TTC549 (cell line): ENCODE results near the gene CLEC1A.
A peak's percentile ranks its signal among the peaks of the same experiment; 100 is the strongest.

Source experiments
- FAIRE-seq: peaks from 2 replicates; lab custom pipeline; 2012; peaks lifted over from hg19 to GRCh38; lab: Jason Lieb, UNC

The CLEC1A gene

DNA sequence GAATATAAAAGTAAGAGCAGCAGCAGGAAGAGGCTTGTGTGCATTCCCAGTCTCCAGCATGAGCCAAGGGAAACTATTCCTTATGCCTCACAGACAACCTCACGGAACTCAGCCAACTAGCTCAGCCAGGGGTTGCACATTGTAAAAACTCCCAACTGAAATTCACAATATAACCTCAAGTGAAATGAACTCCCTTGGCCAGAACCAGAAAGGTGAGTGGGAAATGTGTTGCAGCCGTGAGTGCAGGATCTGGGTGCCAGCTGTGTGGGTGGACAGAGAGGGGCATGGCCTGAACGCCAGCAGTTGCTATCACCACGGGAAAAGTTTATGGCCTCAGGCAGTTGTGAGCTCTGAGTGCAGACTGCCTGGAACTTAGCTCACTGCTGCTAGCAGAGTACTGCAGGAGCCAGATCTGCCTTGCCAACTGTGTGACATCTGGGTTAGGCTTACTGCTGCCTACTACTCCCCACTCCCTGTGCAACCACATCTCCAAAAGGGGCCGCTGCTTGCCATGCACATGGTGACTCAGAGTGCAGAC is 2.3 kb upstream of the CLEC1A start:
- FAIRE-seq = no peak

DNA sequence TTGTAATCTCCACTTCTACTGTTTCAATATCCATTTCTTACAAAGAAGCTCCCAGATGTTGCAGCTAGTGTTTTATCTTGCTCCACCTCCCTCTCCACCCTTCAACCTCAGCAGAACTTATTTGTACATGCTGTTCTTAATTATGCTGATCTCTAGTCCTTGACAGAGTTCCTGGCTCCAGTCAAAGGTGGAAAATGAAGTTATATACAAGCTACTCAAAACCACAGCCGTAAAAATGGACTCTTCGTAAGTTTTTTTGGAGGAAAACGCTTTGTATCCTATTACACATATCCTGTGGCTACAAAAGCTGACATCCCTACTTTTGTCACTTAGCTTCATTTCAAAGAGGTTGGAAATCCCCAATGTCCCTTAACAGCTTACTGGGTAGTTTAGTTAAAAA is 1.3 kb downstream of the CLEC1A start:
- FAIRE-seq = no peak

DNA sequence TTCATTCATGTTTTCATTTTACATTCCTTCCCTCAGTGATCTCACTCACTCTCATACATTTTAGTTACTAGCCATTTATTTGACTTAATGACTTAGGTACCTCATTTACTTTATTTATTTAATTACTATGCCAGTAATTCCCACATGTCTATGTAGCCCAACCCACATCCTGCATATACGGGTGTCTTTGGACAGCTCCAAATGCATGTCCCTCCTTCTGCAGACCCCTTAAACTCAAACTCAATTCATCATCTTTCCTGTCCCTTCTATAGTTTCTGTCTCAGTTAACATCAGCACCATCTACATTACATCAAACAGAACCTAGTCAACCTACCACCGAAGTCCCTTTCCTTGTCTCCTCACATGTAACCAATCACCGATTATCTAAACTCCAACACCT is 2.8 kb downstream of the CLEC1A start:
- FAIRE-seq = no peak

DNA sequence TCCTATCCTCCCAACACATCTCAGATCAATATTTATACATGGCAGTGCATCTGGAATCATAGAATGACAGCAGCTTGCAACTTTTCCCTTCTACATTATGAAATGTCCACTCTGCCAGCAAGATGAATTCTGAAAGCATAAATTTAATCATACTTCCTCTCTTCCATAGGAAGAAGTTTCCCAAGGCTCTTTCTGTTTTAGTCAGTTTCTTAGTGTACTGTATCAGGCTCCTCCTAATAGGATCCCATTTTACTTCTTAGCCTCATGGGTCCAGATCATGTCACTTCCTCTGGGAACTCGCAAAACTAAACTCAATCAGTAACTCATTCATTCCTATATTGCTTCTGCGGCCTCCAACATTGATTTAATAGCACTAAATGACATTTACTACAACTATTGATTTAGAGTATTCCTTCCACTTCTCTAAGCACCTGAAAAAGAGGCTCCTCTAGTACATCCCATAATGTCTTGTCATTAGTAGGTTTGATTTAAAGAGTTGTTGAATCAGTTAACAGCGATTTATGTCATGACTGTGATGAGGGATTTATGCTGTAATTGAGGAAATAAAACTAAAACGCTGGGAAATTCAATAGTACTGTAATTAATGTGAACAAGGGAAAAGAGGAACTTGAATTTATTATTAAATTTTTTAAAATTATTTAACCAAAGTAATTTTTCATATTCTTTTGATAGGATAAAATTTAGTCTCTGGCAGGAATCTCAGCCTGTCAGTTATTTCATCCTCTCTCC is 4.0 kb downstream of the CLEC1A start:
- FAIRE-seq = no peak

DNA sequence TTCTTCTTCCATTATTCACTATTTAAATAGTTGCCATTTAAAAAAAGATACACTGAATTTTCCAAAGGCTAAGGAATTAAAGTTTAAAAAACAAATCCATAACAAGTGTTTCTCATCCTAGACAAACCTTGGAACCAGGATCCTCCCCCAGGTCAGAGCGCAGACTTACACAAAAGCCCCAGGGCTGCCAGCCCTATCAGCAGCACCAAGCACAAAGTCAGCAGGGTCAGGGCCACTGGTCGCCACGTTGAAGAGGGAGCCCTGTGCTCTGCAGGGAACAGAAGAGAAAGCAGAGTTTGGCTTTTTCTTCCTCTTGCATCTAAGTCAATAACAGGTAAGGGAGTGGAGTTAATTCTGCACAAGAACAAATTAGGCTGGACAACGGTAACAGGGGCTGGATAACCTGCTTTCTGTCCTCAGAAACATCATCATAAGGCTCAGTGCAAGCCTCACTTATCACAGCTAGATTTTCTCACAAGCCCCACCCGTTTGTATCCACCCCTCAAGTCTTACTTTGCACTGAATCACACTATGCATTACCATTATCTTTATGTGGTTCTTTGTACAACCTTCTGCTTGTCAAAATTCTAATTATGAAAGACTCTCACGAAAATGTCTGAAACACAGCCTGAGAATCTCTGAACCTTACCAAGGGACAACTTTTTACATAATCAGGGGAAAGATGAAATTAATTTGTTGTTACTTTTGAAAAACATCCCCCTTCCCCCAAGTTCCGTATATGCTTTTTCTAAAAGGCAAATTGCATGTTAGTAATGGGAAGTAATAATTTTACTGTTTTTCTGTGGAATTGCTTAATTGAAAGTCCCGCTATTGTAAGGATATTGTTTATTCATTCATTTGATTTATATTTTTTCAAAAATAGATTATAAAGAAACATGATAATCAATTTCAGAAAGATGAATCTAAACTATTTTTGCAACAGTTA is 9.6 kb downstream of the CLEC1A start:
- FAIRE-seq = no peak

DNA sequence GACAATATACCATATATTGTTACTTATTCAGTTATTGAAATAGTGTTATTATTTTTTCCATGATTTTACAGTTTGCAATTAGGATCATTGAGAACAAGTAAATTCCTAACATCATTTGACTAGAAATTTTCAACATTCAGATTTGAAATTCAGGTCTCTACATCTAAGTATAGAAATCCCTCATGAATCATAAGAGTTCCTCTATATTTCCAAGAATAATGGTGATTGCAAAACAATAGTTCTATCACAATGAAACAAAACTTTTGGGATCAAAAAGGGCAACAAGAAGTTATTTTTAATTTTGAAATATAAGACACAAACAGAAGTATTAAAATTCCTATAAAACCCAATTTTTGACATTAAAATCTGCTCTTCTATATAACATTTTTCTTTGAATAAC is 10.8 kb downstream of the CLEC1A start:
- no peak for FAIRE-seq

DNA sequence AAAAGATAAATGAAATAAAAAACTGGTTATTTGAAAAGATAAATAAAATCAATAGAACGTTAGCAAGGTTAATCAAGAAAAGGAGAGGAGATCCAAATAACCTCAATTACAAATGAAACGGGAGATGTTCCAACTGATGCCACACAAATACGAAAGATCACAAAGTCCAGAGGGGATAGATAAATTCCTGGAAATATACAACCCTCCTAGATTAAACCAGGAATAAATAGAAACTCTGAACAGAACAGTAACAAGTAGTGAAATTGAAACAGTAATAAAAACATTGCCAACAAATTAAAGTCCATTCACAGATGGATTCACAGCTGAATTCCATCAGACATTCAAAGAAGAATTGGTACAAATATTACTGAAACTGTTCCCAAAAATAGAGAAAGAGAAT is 12.4 kb downstream of the CLEC1A start:
- no peak for FAIRE-seq

DNA sequence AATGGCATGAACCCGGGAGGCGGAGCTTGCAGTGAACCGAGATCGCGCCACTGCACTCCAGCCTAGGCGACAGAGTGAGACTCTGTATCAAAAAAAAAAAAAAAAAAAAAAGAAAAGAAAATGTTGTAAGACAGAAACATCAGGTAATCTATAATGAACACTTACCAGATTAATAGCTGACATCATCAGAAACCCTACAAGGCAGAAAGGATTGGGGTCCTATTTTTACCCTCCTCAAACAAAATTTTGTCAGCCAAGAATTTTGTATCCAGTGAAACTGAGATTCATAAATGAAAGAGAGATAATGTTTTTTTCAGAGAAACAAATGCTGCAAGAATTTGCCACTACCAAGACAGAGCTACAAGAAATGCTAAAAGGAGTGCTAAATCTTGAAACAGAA is 14.1 kb downstream of the CLEC1A start:
- no peak for FAIRE-seq

DNA sequence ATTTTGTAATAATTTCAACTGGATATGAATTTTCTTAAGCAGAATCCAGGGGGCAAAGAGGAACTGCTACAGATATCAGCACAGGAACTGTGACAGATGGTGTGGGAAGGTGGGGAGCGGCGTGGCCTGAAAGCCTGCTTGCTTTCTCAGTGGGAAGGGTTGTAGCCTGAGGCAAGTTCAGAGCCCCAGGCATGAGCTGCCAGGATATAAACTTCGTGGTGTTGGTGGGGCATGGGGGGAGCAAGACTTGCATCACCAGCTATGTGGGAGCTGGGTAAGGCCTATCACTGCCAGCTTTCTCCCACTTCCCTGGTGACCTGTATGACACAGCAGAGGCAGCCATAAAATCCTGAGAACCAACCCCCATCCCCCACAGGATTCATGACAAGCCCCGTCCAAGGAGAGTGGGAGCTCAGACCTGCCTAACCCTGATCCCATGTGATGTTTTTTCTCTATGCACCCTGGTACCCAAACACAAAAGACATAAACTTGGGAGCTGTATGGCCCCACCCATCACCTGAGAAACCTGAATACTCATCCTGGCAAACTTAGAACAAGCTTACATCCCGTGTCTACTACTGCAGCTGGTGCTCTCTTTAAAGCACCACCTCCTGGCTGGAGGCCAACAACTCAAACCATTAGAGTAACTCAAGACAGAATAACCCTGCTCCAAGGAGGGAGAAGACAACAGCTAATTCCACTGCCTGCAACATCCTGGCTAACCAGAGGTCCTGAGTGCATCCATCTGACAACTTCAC is 16.5 kb downstream of the CLEC1A start:
- no peak for FAIRE-seq

DNA sequence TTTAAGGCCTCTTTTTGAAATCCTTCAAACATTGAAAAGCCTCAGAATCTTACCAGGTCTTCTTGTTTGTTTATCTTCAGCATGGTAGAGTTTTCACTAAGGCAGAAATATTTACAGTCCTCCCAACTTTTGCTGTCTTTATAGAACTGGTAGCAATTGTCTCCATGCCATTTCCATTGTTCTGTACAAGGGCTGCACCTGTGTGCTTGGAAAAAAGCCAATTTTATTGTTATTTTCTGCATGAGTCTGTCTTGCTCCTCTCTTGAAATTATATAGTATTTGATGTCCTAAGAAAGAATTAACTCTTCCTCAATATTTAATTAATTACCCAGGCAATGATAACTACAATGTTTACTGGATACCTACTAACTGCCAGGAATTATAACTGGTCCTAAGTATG is 23.3 kb downstream of the CLEC1A start:
- no peak for FAIRE-seq

DNA sequence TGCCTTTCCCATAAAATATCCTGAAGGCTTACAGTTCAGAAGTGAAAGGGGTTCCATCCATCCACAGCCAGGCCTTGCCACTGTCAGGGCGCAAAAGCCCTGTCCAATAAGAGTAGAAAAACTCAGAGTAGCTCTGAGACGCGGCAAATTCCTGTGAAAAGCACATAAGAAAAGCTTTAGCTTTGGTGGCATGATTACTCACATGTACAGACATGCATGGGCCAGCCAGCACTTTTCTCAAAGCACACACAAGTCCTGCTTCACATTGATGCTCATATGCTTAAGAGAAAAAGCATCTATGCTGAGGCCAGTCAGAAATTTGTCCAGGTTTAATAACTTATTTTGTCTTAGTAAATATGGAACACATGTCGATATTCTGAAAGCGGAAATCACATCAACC is 25.5 kb downstream of the CLEC1A start:
- FAIRE-seq = no peak

DNA sequence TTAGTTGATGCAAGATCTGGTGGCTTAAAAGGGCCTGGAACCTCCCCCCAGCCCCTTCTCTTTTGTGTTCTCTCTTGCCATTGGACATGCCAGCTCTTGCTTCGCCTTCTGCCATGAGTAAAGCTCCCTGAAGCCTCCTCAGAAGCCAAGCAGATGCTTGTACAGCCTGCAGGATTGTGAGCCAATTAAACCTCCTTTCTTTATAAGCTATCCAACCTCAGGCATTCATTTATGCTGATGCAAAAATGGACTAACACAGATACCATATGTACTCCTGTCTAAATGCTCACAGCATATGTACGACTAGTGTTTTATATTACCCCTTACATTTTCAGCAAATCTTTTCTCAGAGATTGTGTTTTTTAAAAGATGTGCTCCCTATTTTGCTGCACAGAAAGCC is 26.7 kb downstream of the CLEC1A start:
- FAIRE-seq = no peak

DNA sequence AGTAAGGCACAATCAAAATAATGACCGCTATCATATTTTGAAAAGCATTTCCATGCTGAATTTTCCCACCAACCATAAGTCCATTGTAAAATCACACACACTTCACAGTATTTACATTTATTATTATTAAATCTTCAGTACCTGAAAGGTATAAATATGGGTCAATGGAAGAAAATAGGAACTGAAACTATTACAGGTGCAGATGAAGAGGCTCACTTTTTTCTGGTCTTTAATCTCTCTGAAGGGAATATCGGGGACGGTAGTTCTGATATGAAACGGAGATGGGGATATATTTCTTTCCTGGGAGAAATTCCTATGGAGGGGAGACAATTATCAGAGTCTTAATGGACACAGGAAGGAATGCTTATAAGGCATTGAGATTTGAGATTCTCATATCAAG is 28.4 kb downstream of the CLEC1A start:
- no peak for FAIRE-seq

DNA sequence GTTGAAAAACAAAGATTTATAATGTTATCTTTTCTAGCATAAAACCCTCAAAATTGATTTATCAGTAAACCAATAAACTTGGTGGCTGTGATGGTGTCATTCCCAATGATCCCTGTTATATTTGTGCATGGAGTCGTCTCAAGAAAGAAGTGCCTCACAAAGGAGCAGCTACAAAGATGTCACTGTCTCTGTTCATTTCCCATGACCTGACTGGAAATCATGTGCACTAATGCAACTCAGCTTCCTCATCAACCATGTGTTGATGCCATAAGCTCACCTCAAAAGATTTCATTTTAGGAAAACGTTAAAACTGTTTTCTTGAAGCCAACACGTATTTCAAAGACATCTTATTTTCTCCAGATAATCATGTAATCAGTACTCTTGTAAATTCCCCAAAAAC is 28.8 kb downstream of the CLEC1A start:
- no peak for FAIRE-seq

DNA sequence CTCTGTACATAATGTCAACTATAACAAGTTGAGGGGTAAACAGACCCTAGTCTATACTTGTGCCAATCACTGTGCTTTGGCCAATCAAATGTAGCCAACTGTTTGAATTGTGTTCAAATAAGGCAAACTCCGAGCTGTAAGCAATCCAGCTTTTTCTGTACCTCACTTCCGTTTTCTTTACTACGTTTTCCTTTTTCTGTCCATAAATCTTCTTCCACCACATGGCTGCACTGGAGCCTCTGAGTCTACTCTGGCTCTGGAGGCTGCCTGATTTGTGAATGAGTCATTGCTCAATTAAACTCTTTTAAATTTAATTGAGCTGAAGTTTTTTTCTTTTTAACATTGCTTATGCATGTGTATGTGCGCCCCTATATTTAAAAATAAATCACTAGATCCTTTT is 29.7 kb downstream of the CLEC1A start:
- peak; percentile 17 for FAIRE-seq

DNA sequence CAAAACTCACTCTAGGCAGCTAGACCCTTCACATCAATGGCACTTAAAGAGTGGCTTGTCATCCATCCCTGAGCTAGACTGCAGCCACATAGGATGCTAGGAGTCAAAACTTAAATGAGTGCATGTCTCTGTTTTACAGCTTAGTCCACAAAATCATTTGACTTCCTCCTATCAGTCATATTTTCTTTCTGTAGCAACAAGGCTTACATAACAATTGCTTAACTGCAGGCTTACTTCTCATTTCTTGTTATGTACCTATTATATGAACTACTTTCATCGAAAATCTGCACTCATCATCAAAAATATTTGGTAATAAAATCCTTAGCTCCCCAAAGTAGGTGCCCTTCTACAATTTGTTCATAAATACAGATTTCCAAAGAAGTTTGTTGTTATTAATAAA is 30.1 kb downstream of the CLEC1A start:
- FAIRE-seq = no peak

DNA sequence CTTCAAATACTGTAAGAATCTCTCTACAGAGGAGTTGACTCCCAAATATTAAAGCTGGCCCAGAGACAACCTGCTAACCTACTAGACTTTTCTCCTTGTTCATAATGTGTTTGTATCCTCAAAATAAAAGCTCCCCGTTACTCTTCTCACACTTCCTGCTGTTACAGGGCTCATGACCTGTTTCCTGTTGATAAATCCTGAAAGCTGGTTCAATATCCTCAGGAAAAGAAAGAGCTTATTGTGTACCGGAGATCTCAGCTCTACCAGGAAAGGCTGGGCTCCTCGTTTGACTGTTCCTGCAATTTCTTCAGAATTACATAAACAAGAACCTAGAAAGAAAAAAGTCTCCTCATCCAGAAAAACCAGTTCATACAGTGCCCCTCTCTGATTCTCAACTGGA is 30.8 kb downstream of the CLEC1A start:
- FAIRE-seq = no peak

DNA sequence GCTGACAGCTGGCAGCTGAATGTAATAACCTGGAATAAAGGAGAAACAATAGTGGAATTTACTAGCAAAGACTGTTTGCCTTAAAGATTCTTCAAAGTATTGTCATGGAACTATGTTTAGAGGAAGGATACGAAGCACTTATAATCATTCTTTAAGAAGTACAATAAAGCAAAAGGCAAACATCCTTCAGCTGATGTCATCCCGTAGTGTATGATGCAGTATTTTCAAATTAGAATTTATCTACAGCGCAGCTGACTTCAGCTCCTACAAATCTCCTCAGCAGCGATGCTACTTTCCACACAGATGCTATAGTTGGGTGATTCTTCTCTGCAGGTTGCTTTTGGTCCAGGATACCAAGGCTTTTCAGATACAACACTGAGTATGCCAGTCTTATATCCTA is 31.5 kb downstream of the CLEC1A start:
- FAIRE-seq = no peak

DNA sequence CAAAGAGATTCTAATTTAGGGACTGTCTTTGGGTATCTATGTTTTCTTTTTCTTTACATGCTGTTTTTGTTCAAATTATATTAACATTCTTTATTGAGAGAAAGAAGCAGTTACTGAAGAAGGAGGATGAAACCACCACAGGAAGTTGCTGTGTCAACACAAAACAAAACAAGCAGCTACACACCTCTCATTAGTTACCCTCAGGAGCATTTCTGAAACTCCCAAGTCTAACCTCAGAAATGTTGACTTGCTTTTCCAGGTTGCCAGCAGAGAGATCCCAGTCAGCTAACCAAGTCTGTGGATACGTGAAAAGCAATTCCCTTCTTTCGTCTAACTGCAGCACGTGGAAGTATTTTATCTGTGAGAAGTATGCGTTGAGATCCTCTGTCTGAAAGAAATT is 33.5 kb downstream of the CLEC1A start:
- no peak for FAIRE-seq

DNA sequence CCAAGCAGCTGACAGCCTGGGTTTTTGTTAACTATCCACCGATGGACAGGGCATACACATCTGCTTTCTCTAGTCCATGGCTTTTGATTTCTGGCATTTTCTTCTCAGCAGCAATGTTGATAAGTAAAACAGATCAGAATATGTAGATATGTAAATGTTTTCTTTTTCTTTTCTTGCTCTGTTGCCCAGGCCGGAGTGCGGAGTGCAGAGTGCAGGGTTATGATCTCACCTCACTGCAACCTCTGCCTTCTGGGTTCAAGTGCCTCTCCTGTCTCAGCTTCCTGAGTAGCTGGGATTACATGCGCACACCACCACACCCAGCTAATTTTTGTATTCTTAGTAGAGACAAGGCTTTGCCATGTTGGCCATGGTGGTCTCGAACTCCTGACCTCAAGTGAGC is 40.4 kb downstream of the CLEC1A start:
- FAIRE-seq = no peak

DNA sequence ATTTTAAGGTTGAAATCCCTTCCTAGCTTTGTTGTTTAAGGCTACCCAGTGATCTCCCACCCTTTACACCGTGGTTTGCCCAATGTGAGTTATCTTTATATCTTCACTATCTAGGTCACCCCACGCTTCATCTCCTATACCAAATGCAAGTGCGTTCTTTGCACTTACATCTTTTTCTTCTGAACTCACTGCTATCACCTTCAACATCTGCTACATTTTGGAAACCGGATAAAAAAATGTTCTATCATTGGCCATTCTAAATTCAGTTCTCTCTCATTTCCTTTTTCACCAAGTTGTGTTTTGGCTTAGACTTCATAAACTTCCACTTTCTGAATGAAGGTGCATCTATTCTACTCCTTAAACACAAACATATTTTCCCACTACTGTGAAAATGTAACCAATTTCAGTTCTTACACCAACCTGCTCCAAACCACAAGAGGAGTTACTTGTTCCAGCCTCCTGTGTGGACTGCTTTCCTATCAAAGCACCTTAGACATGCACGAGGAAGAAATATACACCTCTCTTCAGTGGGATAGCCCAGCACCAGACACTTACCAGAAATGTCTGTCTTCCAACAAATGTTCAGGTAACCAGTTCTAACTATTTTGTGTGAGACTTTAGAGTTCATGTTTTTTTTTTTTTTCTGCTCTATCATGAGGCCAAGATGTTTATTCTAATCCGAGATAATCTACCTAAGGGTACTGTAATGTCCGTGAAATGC is 46.4 kb downstream of the CLEC1A start:
- FAIRE-seq = no peak

DNA sequence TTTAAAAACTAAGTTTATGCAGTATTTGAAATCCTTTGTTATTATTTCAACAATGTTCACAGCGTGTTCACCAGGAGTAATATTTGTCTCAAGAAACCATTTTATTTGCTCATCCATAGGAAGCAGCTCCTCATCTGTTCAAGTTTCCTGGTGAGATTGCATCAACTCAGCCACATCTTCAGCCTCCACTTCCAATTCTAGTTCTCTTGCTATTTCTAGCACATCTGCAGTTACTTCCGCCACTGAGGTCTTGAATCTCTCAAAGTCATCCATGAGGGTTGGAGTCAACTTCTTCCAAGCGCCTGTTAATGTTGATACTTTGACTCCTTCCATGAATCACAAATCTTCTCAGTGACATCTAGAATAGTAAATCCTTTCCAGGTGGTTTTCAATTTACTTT is 50.3 kb downstream of the CLEC1A start:
- FAIRE-seq = no peak
